ENCODE data around the gene CYTH2.

GRCh38 chr19:48448563-48448962 is 20.6 kb upstream of the CYTH2 start:
- no peak for TF ChIP-seq MAX (IDR thresholded peaks at IDR 0.05)
- TF ChIP-seq CTCF (IDR thresholded peaks at IDR 0.05; ENCODE audit: control extremely low read depth in 1 of 3, insufficient read depth in 1 of 3, low read depth in 1 of 3, low read length in 3 of 3) = no peak
- no peak for TF ChIP-seq RFX5 (IDR thresholded peaks at IDR 0.05; ENCODE audit: borderline replicate concordance, low read depth, low read length)
- TF ChIP-seq ATF3 (IDR thresholded peaks at IDR 0.05; ENCODE audit: insufficient read depth, low read depth, low read length) = no peak
- no peak for TF ChIP-seq POLR2A (IDR thresholded peaks at IDR 0.05; ENCODE audit: control extremely low read depth in 1 of 2, low read depth in 2 of 2, low read length in 2 of 2)
- TF ChIP-seq SP1 (IDR thresholded peaks at IDR 0.05; ENCODE audit: low read depth, low read length) = no peak
